ENCODE data around the gene CHCHD6.

The CHCHD6 gene

GRCh38 chr3:126816986-126817777, 113.1 kb downstream of the CHCHD6 start:
- Mint-ChIP-seq H3K36me3 (ENCODE audit: low read depth) (peaks cover 18% of the 10 kb centered on the region), H3K4me1 (ENCODE audit: low read depth) (peaks cover 2% of the 10 kb centered on the region), H3K4me3 (no peak overlapping the region), H3K27ac (no peak overlapping the region), H3K9me3 (peaks cover 7% of the 10 kb centered on the region), H3K27me3 (no peaks in the 10 kb centered on the region)
- DNase-seq, result no peak

- no peaks in the 10 kb centered on the region for H3K27me3 Mint-ChIP-seq
- no peak overlapping the region for H3K27ac Mint-ChIP-seq
- H3K4me1 Mint-ChIP-seq (ENCODE audit: low read depth), result peaks cover 2% of the 10 kb centered on the region
- H3K9me3 Mint-ChIP-seq, result peaks cover 7% of the 10 kb centered on the region
- no peak overlapping the region for H3K4me3 Mint-ChIP-seq
- peaks cover 18% of the 10 kb centered on the region for H3K36me3 Mint-ChIP-seq (ENCODE audit: low read depth)
- no peak for DNase-seq
Measured at GRCh38 chr3:126817781-126818180, 113.7 kb downstream of the CHCHD6 start.

GRCh38 chr3:126818400-126819095, 114.5 kb downstream of the CHCHD6 start:
- Mint-ChIP-seq H3K36me3 (ENCODE audit: low read depth) (peaks cover 18% of the 10 kb centered on the region), H3K4me3 (no peak overlapping the region), H3K27ac (no peak overlapping the region), H3K4me1 (ENCODE audit: low read depth) (peaks cover 2% of the 10 kb centered on the region), H3K9me3 (peaks cover 7% of the 10 kb centered on the region), H3K27me3 (no peaks in the 10 kb centered on the region)
- no peak for DNase-seq

GRCh38 chr3:126826693-126827092, 122.7 kb downstream of the CHCHD6 start:
- DNase-seq, result no peak
- Mint-ChIP-seq H3K36me3 (ENCODE audit: low read depth) (peaks cover 4% of the 10 kb centered on the region), H3K27ac (no peak overlapping the region), H3K4me3 (no peak overlapping the region), H3K9me3 (peaks cover 4% of the 10 kb centered on the region), H3K4me1 (ENCODE audit: low read depth) (peaks cover 15% of the 10 kb centered on the region), H3K27me3 (no peaks in the 10 kb centered on the region)

- DNase-seq, result no peak
- H3K4me3 Mint-ChIP-seq, result no peak overlapping the region
- H3K4me1 Mint-ChIP-seq (ENCODE audit: low read depth), result peaks cover 15% of the 10 kb centered on the region
- H3K27ac Mint-ChIP-seq, result no peak overlapping the region
- H3K36me3 Mint-ChIP-seq (ENCODE audit: low read depth), result no peaks in the 10 kb centered on the region
- H3K27me3 Mint-ChIP-seq, result no peaks in the 10 kb centered on the region
- no peaks in the 10 kb centered on the region for H3K9me3 Mint-ChIP-seq
Measured at GRCh38 chr3:126827121-126827520, 123.1 kb downstream of the CHCHD6 start.

GRCh38 chr3:126828306-126828705, 124.3 kb downstream of the CHCHD6 start:
- H3K9me3 Mint-ChIP-seq, result no peaks in the 10 kb centered on the region
- H3K27ac Mint-ChIP-seq, result no peak overlapping the region

GRCh38 chr3:126832933-126833332, 128.9 kb downstream of the CHCHD6 start:
- DNase-seq, result no peak
- Mint-ChIP-seq H3K4me1 (ENCODE audit: low read depth) (peaks cover 15% of the 10 kb centered on the region), H3K36me3 (ENCODE audit: low read depth) (peaks cover 6% of the 10 kb centered on the region), H3K27me3 (no peaks in the 10 kb centered on the region), H3K9me3 (no peaks in the 10 kb centered on the region), H3K4me3 (no peak overlapping the region), H3K27ac (no peak overlapping the region)

More at GRCh38 chr3:126828306-126828705, 124.3 kb downstream of the CHCHD6 start:
- Mint-ChIP-seq H3K36me3 (ENCODE audit: low read depth) (no peaks in the 10 kb centered on the region), H3K4me3 (no peak overlapping the region), H3K27me3 (no peaks in the 10 kb centered on the region), H3K4me1 (ENCODE audit: low read depth) (peaks cover 15% of the 10 kb centered on the region)
- DNase-seq, result no peak

- Mint-ChIP-seq H3K4me3 (no peak overlapping the region), H3K9me3 (no peaks in the 10 kb centered on the region), H3K27me3 (no peaks in the 10 kb centered on the region), H3K27ac (no peak overlapping the region), H3K4me1 (ENCODE audit: low read depth) (no peaks in the 10 kb centered on the region), H3K36me3 (ENCODE audit: low read depth) (peaks cover 13% of the 10 kb centered on the region)
- no peak for DNase-seq
Measured at GRCh38 chr3:126834596-126835471, 130.8 kb downstream of the CHCHD6 start.

GRCh38 chr3:126835472-126836219, 131.6 kb downstream of the CHCHD6 start:
- Mint-ChIP-seq H3K4me1 (ENCODE audit: low read depth) (no peaks in the 10 kb centered on the region), H3K4me3 (no peak overlapping the region), H3K27me3 (no peaks in the 10 kb centered on the region), H3K27ac (no peak overlapping the region), H3K9me3 (no peaks in the 10 kb centered on the region), H3K36me3 (ENCODE audit: low read depth) (peaks cover 13% of the 10 kb centered on the region)
- no peak for DNase-seq

- H3K4me3 Mint-ChIP-seq, result no peak overlapping the region
- H3K36me3 Mint-ChIP-seq (ENCODE audit: low read depth), result peaks cover 13% of the 10 kb centered on the region
- no peak overlapping the region for H3K27ac Mint-ChIP-seq
- DNase-seq, result no peak
- no peaks in the 10 kb centered on the region for H3K9me3 Mint-ChIP-seq
- H3K27me3 Mint-ChIP-seq, result no peaks in the 10 kb centered on the region
- H3K4me1 Mint-ChIP-seq (ENCODE audit: low read depth), result no peaks in the 10 kb centered on the region
Measured at GRCh38 chr3:126836220-126836860, 132.3 kb downstream of the CHCHD6 start.

GRCh38 chr3:126837773-126838172, 133.7 kb downstream of the CHCHD6 start:
- H3K36me3 Mint-ChIP-seq (ENCODE audit: low read depth), result peaks cover 13% of the 10 kb centered on the region
- DNase-seq, result no peak
- H3K4me3 Mint-ChIP-seq, result no peak overlapping the region
- H3K27me3 Mint-ChIP-seq, result no peaks in the 10 kb centered on the region
- no peak overlapping the region for H3K27ac Mint-ChIP-seq
- no peaks in the 10 kb centered on the region for H3K9me3 Mint-ChIP-seq
- no peaks in the 10 kb centered on the region for H3K4me1 Mint-ChIP-seq (ENCODE audit: low read depth)

GRCh38 chr3:126845920-126846715, 142.1 kb downstream of the CHCHD6 start:
- DNase-seq, result no peak
- Mint-ChIP-seq H3K4me1 (ENCODE audit: low read depth) (no peaks in the 10 kb centered on the region), H3K27me3 (no peaks in the 10 kb centered on the region), H3K27ac (no peak overlapping the region), H3K9me3 (no peaks in the 10 kb centered on the region), H3K36me3 (ENCODE audit: low read depth) (no peaks in the 10 kb centered on the region), H3K4me3 (no peak overlapping the region)

GRCh38 chr3:126847061-126847460, 143.0 kb downstream of the CHCHD6 start:
- H3K4me3 Mint-ChIP-seq, result no peak overlapping the region
- H3K9me3 Mint-ChIP-seq, result no peaks in the 10 kb centered on the region
- no peaks in the 10 kb centered on the region for H3K36me3 Mint-ChIP-seq (ENCODE audit: low read depth)
- no peak for DNase-seq
- H3K4me1 Mint-ChIP-seq (ENCODE audit: low read depth), result no peaks in the 10 kb centered on the region
- no peaks in the 10 kb centered on the region for H3K27me3 Mint-ChIP-seq
- no peak overlapping the region for H3K27ac Mint-ChIP-seq

All from activated T-cell treated with anti-CD3 and anti-CD28 coated beads, Interleukin-2, amount 50 U/mL, for 24 hours (primary cell).